ENCODE data around the gene STAB1.

Gene STAB1

DNA sequence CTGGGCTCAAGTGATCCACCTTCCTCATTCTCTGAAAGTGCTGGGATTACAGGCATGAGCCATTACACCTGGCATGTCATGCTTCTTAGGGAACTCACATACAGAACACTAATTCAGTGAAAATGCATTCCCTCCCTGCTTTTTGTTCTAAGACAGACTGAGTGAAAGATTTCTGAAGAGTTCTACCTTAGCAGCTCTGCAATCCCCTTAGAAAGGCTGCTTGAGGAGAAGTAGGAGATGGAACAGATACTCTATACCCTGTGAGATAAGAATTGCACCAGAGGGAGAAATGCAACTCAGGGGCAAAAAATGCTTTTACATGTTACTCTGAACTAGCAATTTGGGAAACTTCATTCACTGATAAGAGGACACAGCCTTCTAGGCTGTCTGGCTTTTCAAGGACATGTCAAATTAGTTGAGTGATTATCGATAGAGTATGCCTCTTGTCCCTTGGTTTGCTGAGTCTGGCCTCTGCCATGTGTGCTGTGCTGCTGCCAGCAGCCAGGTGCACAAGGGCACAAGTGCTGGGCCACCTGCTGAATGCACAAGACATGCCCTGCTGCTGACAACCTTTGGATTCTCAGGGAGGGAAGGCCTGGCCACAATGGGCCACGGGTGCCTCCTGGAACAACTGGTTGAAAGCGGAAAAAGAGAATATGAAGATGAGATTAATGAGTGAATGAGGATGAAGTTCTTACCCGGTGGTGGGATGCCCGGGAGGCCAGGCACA is 59.1 kb downstream of the STAB1 start:
- peaks cover 95% of the 10 kb centered on the region for H3K36me3 ChIP-seq (ENCODE audit: insufficient read depth, low read length)
- H3K27ac ChIP-seq (ENCODE audit: low read length), result no peak overlapping the region
- H3K79me2 ChIP-seq (ENCODE audit: insufficient read depth, low read length), result 0 out of 2 replicates have a peak, but pooled peaks cover 3% of the 10 kb centered on the region
- DNase-seq, result no peak
- H3K9ac ChIP-seq (ENCODE audit: low read depth, low read length), result no peak overlapping the region
- H3K27me3 ChIP-seq (ENCODE audit: insufficient read depth, low read length, poor library complexity), result no peaks in the 10 kb centered on the region
- TF ChIP-seq EZH2 (IDR thresholded peaks at IDR 0.05; ENCODE audit: borderline replicate concordance, low read depth, low read length, severe bottlenecking) (no peak), CTCF (IDR thresholded peaks at IDR 0.05; ENCODE audit: borderline replicate concordance, extremely low read depth, low read length, poor library complexity, severe bottlenecking) (no peak)
- no peak overlapping the region for H2AFZ ChIP-seq (ENCODE audit: low read depth, low read length)
- ATAC-seq (ENCODE audit: insufficient read depth, low read depth), result no peak
- H4K20me1 ChIP-seq (ENCODE audit: insufficient read depth, low read length), result no peaks in the 10 kb centered on the region
- H3K4me1 ChIP-seq (ENCODE audit: insufficient read depth, low read length), result no peaks in the 10 kb centered on the region
- H3K4me3 ChIP-seq (ENCODE audit: low read depth in 1 of 2, low read length in 2 of 2), result no peak overlapping the region
- H3K9me3 ChIP-seq (ENCODE audit: insufficient read depth, low read length, severe bottlenecking), result no peaks in the 10 kb centered on the region
- H3K4me2 ChIP-seq (ENCODE audit: insufficient read depth, low read length), result no peak overlapping the region

- Histone ChIP-seq H3K79me2 (ENCODE audit: insufficient read depth, low read length) (0 out of 2 replicates have a peak, but pooled peaks cover 3% of the 10 kb centered on the region), H3K9ac (ENCODE audit: low read depth, low read length) (no peak overlapping the region), H3K4me2 (ENCODE audit: insufficient read depth, low read length) (no peak overlapping the region), H3K27me3 (ENCODE audit: insufficient read depth, low read length, poor library complexity) (no peaks in the 10 kb centered on the region), H3K36me3 (ENCODE audit: insufficient read depth, low read length) (peaks cover 96% of the 10 kb centered on the region), H3K4me3 (ENCODE audit: low read depth in 1 of 2, low read length in 2 of 2) (no peak overlapping the region), H3K27ac (ENCODE audit: low read length) (no peak overlapping the region), H3K9me3 (ENCODE audit: insufficient read depth, low read length, severe bottlenecking) (no peaks in the 10 kb centered on the region), H2AFZ (ENCODE audit: low read depth, low read length) (no peak overlapping the region), H4K20me1 (ENCODE audit: insufficient read depth, low read length) (no peaks in the 10 kb centered on the region), H3K4me1 (ENCODE audit: insufficient read depth, low read length) (no peaks in the 10 kb centered on the region)
- ATAC-seq (ENCODE audit: insufficient read depth, low read depth) (no peak), DNase-seq (no peak)
- TF ChIP-seq EZH2 (IDR thresholded peaks at IDR 0.05; ENCODE audit: borderline replicate concordance, low read depth, low read length, severe bottlenecking) (no peak), CTCF (IDR thresholded peaks at IDR 0.05; ENCODE audit: borderline replicate concordance, extremely low read depth, low read length, poor library complexity, severe bottlenecking) (no peak)
Observed at GRCh38 chr3:52555056-52555455, 59.9 kb downstream of the STAB1 start.

DNA sequence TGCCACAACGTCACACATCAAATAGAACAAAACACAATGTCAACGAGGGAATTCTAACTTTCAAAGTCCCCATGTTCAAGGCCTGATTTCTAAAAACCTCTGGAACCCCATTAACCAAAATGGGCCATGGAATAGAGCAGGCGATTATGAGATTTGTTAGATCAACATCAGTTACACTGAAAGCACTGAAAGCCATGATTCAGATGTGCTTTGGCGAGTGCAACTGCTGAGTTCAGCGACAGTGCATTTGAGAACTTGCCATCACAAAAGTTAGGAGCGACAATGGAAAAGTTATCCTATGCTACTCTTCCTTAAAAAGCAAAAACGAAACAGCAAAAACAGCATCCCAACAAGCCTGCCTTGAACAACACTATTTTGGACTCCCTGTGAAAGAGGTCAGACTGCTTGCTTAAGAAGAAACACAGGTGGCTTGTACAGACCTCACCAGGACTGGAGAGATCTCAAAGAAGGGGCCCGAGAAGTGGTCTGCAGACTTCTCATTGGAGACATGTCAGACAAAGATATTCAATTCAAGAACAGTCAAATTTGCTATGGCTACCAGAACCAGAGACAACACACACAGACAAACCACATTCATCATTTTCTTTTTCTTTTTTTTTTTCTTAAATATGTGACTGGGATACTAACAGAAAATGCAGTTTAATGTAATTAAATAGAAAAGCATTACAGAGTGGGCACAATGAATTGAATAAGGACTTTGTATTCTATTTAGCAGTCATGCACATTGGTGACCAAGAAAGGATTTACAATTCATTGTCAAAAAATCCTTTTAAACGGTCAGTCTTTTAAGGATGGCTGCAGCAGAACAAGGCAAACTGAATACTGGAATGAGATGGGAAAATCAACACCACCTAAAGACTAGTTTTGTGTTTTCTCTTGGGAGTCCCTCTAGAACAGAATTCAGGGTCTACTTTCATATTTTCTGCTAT is 62.1 kb downstream of the STAB1 start:
- Histone ChIP-seq H3K79me2 (ENCODE audit: insufficient read depth, low read length) (0 out of 2 replicates have a peak, but pooled peaks cover 3% of the 10 kb centered on the region), H3K36me3 (ENCODE audit: insufficient read depth, low read length) (peaks cover 92% of the 10 kb centered on the region)
- no peak for TF ChIP-seq EZH2 (IDR thresholded peaks at IDR 0.05; ENCODE audit: borderline replicate concordance, low read depth, low read length, severe bottlenecking)
- no peak for TF ChIP-seq CTCF (IDR thresholded peaks at IDR 0.05; ENCODE audit: borderline replicate concordance, extremely low read depth, low read length, poor library complexity, severe bottlenecking)

More for the DNA sequence above, 62.1 kb downstream of the STAB1 start:
- no peaks in the 10 kb centered on the region for H3K27me3 ChIP-seq (ENCODE audit: insufficient read depth, low read length, poor library complexity)
- no peak overlapping the region for H3K4me3 ChIP-seq (ENCODE audit: low read depth in 1 of 2, low read length in 2 of 2)
- no peaks in the 10 kb centered on the region for H3K4me1 ChIP-seq (ENCODE audit: insufficient read depth, low read length)
- H3K9ac ChIP-seq (ENCODE audit: low read depth, low read length), result no peak overlapping the region
- H2AFZ ChIP-seq (ENCODE audit: low read depth, low read length), result no peak overlapping the region
- H3K4me2 ChIP-seq (ENCODE audit: insufficient read depth, low read length), result no peak overlapping the region
- DNase-seq, result no peak
- ATAC-seq (ENCODE audit: insufficient read depth, low read depth), result no peak
- H3K9me3 ChIP-seq (ENCODE audit: insufficient read depth, low read length, severe bottlenecking), result no peaks in the 10 kb centered on the region
- H4K20me1 ChIP-seq (ENCODE audit: insufficient read depth, low read length), result no peaks in the 10 kb centered on the region
- no peak overlapping the region for H3K27ac ChIP-seq (ENCODE audit: low read length)
